BLaER1 (cell line): ENCODE data around the gene OR8G5.

ENCODE experiments used
- H3K27ac ChIP-seq: shearing (Covaris generic); formaldehyde crosslinking; 2 replicates; pipeline ENCODE4 v1.8.1; 2022
- H3K27me3 ChIP-seq: shearing (Covaris generic); formaldehyde crosslinking; 2 replicates; pipeline ENCODE4 v1.8.1; 2022
- H3K36me3 ChIP-seq: shearing (Covaris generic); formaldehyde crosslinking; 2 replicates; pipeline ENCODE4 v1.8.1; 2022
- H3K4me1 ChIP-seq: shearing (Covaris generic); formaldehyde crosslinking; 2 replicates; pipeline ENCODE4 v1.8.1; 2022
- H3K4me2 ChIP-seq: shearing (Covaris generic); formaldehyde crosslinking; 2 replicates; pipeline ENCODE4 v1.8.1; 2022
- H3K4me3 ChIP-seq: shearing (Covaris generic); formaldehyde crosslinking; 2 replicates; pipeline ENCODE4 v1.8.1; 2022
- H3K9ac ChIP-seq: shearing (Covaris generic); formaldehyde crosslinking; 2 replicates; pipeline ENCODE4 v1.8.1; 2022
- H3K9me3 ChIP-seq: shearing (Covaris generic); formaldehyde crosslinking; 2 replicates; pipeline ENCODE4 v1.8.1; 2022
- H4K20me1 ChIP-seq: shearing (Covaris generic); formaldehyde crosslinking; 2 replicates; pipeline ENCODE4 v1.8.1; 2022
- Cebpa-rat ChIP-seq: shearing (Covaris generic); IDR thresholded peaks from 2 replicates; pipeline ENCODE4 v1.8.1; 2022

OR8G5 gene

DNA sequence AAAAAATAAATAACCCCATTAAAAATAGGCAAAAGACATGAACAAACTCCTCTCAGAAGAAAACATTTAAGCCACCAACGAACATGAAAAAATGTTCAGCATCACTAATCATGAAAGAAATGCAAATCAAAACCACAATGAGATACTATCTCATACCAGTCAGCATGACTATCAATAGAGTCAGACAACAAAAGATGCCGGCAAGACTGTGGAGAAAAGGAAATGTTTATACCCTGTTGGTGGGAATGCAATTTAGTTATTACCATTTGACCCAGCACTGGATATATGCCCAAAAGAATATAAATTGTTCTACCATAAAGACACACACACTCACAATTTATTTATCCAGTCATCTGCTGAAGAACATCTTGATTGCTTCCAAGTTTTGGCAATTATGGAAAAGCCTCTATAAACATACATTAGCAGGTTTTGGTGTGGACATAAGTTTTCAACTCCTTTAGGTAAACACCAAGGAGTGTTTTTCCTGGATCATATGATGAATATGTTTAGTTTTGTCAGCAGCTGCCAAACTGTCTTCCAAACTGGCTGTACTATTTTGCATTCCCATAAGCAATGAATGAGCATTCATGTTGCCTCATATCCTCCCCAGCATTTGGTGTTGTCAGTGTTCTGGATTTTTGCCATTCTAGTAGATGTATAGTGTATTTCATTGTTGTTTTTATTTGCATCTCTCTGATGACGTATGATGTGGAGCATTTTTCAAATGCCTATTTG is 29.6 kb downstream of the OR8G5 start:
- no peak for TF ChIP-seq Cebpa-rat
- peaks cover 12% of the 10 kb centered on the region for H3K4me1 ChIP-seq
- peaks cover 21% of the 10 kb centered on the region for H3K9me3 ChIP-seq
- no peak overlapping the region for H3K27ac ChIP-seq
- no peak overlapping the region for H3K4me3 ChIP-seq
- H3K36me3 ChIP-seq: no peaks in the 10 kb centered on the region
- H3K9ac ChIP-seq: no peak overlapping the region
- peak overlapping the region; percentile 18; the same call in 1 of the 2 replicates for H3K4me2 ChIP-seq
- H3K27me3 ChIP-seq: no peaks in the 10 kb centered on the region
- H4K20me1 ChIP-seq: no peaks in the 10 kb centered on the region

DNA sequence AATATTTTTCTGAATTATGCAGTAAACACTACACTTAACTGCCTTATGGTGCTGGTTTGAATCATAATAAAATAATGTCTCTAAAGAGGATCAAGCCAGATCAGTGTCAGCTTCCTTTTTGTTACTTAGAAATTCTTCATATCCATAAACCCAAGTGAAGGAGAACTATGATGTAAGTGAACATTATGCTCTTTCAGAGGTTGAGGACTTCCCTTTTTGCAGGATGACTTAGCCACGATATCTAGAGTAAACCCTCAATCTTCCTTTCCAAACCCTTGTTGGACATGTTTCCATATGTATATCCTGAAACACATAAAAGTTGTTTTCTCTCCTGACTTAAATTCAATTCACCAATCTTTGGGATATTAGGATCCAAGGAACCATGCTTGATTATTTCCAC is 38.5 kb downstream of the OR8G5 start:
- no peaks in the 10 kb centered on the region for H3K27me3 ChIP-seq

DNA sequence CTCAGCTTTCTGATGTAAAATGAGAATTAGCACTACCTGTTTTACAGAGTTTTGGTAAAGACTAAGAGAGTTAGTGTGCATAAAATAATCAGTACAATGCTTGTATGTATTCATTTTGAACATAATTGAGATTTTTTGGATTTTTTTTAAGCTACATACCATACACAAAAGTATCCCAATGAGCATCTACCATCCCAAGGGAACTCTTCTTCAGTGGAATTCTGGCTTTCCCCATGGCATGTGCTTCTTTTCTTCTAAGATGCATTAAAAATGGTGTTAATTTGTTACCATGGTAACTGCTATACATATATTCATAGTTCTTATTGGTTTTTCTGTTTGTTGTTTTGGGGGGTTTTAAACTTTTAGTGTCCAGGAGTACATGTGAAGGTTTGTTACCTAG is 39.8 kb downstream of the OR8G5 start:
- Histone ChIP-seq H3K9me3 (no peaks in the 10 kb centered on the region), H3K36me3 (no peaks in the 10 kb centered on the region), H3K4me1 (no peaks in the 10 kb centered on the region), H3K4me2 (no peak overlapping the region), H3K4me3 (no peak overlapping the region), H3K27me3 (no peaks in the 10 kb centered on the region), H4K20me1 (no peaks in the 10 kb centered on the region), H3K9ac (no peak overlapping the region), H3K27ac (no peak overlapping the region)
- no peak for TF ChIP-seq Cebpa-rat

More for the DNA sequence above, 38.5 kb downstream of the OR8G5 start:
- Histone ChIP-seq H3K27ac (no peak overlapping the region), H3K9ac (no peak overlapping the region), H3K9me3 (no peaks in the 10 kb centered on the region), H3K4me1 (no peaks in the 10 kb centered on the region), H3K36me3 (no peaks in the 10 kb centered on the region), H3K4me3 (no peak overlapping the region), H4K20me1 (no peaks in the 10 kb centered on the region), H3K4me2 (no peak overlapping the region)
- no peak for TF ChIP-seq Cebpa-rat

DNA sequence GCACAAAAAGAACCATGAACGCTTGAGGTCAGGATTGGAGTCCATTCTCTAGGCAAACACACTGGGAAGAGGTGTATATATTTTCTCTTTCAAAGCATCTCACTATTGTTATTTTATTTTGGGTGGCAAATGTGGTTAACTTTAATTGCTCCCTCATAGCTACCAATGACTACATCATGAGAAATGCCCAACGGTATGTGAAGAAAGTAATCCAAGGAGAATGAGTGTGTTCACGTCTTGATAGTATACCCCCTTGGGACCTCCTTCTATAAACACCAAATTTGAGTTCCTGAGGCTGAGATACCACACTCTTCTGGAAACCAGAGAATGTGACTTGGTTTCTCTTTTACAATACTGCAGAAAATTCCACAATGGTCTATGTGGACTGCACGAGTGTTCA is 41.7 kb downstream of the OR8G5 start:
- H3K36me3 ChIP-seq: no peaks in the 10 kb centered on the region
- no peak overlapping the region for H3K4me2 ChIP-seq
- H3K27ac ChIP-seq: no peak overlapping the region
- no peaks in the 10 kb centered on the region for H3K9me3 ChIP-seq
- H3K4me1 ChIP-seq: no peaks in the 10 kb centered on the region
- H4K20me1 ChIP-seq: no peaks in the 10 kb centered on the region
- no peak overlapping the region for H3K9ac ChIP-seq
- TF ChIP-seq Cebpa-rat: no peak
- no peak overlapping the region for H3K4me3 ChIP-seq
- H3K27me3 ChIP-seq: no peaks in the 10 kb centered on the region

DNA sequence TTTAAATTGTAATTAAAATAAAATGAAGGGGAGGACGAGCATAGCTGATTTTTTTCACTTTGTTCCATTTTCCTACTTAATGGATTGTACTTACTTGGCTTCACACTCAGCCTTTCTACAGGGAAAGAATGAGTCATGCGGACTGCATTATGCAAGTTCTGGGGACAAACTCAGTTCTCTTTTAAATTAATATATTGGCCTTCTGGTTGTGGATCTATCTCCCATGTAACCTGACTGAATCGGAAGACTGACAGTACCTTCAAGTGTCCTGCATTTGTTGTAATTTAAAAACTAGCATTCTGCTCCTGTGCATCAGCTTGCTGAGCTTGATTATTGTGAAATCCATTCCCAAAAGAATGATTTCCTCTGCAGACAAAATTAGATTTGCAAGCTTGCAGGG is 45.4 kb downstream of the OR8G5 start:
- Histone ChIP-seq H3K9me3 (no peaks in the 10 kb centered on the region), H3K9ac (no peak overlapping the region), H3K4me2 (no peak overlapping the region), H3K36me3 (no peaks in the 10 kb centered on the region), H3K4me3 (no peak overlapping the region), H3K27ac (no peak overlapping the region), H3K27me3 (no peaks in the 10 kb centered on the region), H4K20me1 (no peaks in the 10 kb centered on the region), H3K4me1 (no peaks in the 10 kb centered on the region)
- TF ChIP-seq Cebpa-rat: no peak

DNA sequence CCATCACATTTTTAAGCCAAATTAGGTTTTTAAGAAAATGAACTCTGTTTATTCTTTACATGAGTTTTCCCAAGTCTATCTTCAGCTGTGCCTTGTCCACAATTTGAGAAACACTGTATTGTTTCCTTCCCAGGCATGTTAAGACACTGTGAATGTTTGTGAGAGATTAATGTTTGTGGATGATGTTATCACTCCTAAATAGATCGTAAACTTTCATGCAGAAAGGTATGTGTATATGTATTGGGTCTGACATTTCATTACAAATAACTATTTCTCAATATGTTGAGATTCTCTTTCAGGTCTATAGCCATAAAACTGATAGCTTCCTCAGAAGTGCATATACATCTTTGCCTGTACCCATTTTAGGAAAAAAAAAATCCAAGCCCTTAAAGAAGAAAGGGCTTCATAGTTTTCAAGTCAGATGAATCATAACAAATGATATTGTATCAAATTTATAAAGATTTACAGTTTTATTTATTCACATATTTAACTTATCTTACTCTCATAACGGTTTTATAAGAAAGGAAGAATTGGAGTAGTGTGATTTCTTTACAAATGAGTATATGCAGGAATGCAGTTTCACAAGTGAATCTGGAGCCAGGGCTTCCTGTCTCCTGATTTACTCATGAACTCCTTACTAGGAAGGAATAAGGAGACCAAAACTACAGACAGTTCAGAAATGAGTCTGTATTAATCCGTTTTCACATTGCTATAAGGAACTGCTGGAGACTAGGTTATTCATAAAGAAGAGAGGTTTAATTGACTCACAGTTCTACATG is 46.4 kb downstream of the OR8G5 start:
- H4K20me1 ChIP-seq: no peaks in the 10 kb centered on the region
- no peak for TF ChIP-seq Cebpa-rat
- no peak overlapping the region for H3K4me2 ChIP-seq
- no peaks in the 10 kb centered on the region for H3K4me1 ChIP-seq
- no peaks in the 10 kb centered on the region for H3K36me3 ChIP-seq
- H3K9me3 ChIP-seq: no peaks in the 10 kb centered on the region
- H3K9ac ChIP-seq: no peak overlapping the region
- H3K27ac ChIP-seq: no peak overlapping the region
- H3K4me3 ChIP-seq: no peak overlapping the region
- no peaks in the 10 kb centered on the region for H3K27me3 ChIP-seq

DNA sequence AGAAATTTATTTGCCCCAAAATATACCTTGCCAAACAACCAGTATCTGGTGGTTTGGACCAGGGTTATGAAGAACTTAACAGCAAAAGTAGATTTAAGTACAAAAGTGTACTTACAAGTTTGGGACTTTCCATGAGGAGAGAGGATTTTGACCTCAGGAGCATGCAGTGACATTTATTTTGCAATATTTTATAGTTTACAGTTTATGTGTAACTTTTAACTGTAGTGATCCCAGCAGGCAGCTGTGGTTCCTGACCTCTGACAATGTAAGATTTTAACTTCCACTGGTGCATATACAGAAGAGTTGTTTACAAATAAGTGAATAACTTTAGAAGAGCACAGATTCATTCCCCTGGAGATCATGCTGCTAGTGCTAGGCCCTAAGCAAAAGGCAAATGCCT is 50.9 kb downstream of the OR8G5 start:
- Histone ChIP-seq H3K4me1 (no peaks in the 10 kb centered on the region), H3K4me2 (no peak overlapping the region), H3K27ac (no peak overlapping the region), H3K36me3 (no peaks in the 10 kb centered on the region), H3K4me3 (no peak overlapping the region), H4K20me1 (no peaks in the 10 kb centered on the region), H3K9ac (no peak overlapping the region), H3K27me3 (no peaks in the 10 kb centered on the region), H3K9me3 (no peaks in the 10 kb centered on the region)
- no peak for TF ChIP-seq Cebpa-rat

DNA sequence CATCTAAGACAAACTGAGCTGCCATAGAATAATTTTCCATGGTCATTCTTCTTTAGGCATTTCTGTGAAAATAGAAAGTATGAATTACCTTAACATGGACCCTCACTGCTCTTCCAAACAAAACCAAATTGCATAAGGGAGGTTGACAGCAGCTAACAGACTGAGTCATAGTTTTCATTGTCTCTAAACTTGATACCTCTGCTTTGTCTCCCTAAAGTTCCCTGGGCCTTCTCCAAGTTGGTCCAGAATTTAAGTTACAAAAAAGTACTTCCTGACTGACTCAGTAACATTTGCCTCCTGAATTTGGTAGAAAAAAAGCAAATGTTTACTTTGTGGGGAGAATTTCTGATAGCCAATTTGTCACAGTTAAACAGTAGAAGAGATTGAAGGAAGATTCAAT is 54.5 kb downstream of the OR8G5 start:
- no peaks in the 10 kb centered on the region for H3K27me3 ChIP-seq
- H3K9me3 ChIP-seq: no peaks in the 10 kb centered on the region
- H3K9ac ChIP-seq: no peak overlapping the region
- no peak overlapping the region for H3K4me3 ChIP-seq
- no peak overlapping the region for H3K27ac ChIP-seq
- no peaks in the 10 kb centered on the region for H3K36me3 ChIP-seq
- no peaks in the 10 kb centered on the region for H4K20me1 ChIP-seq
- no peak overlapping the region for H3K4me2 ChIP-seq
- TF ChIP-seq Cebpa-rat: no peak
- no peaks in the 10 kb centered on the region for H3K4me1 ChIP-seq

DNA sequence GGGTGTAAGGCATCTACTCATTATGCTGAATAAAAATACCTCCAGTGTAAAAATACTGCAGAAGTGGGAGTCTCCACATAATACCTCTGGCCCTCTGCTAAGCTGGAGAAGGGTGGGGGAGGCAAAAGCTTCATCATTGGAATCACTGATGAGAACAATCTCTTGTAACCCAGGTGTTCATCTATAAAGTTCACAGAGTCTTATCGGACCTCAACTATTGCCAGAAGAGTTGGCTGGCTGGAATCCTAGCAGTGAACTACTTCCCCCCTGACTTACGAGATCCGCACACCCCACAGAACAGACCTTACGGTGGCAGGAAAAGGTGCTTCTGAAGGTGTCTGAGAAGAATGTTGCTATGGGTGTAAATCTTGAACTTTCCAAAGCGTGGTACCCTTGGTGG is 55.1 kb downstream of the OR8G5 start:
- H3K4me2 ChIP-seq: no peak overlapping the region
- no peak overlapping the region for H3K27ac ChIP-seq
- H3K27me3 ChIP-seq: no peaks in the 10 kb centered on the region
- H3K4me3 ChIP-seq: no peak overlapping the region
- no peaks in the 10 kb centered on the region for H3K9me3 ChIP-seq
- no peaks in the 10 kb centered on the region for H3K4me1 ChIP-seq
- no peaks in the 10 kb centered on the region for H4K20me1 ChIP-seq
- H3K36me3 ChIP-seq: no peaks in the 10 kb centered on the region
- no peak for TF ChIP-seq Cebpa-rat
- H3K9ac ChIP-seq: no peak overlapping the region

DNA sequence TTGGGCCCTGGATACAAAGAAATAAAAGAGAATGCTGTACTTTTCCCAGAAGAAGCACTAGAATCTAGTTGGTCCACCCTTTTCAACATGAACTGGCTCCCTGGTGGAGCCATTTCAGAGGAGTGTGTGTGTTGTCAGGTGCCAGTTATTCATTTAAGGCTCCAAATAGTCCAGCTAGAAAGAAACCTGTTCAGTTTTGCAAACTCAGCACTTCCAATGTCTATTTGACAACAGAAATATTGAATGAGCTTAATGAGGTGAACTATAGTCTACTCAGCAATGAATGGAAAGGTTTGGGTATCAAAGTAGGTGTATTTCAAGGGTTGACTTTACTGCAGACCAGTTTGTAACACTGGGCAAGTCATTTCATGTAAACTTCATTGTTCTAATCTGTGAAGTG is 55.5 kb downstream of the OR8G5 start:
- no peak overlapping the region for H3K4me2 ChIP-seq
- no peak overlapping the region for H3K9ac ChIP-seq
- no peaks in the 10 kb centered on the region for H3K36me3 ChIP-seq
- no peaks in the 10 kb centered on the region for H3K4me1 ChIP-seq
- no peak overlapping the region for H3K4me3 ChIP-seq
- no peaks in the 10 kb centered on the region for H3K27me3 ChIP-seq
- no peaks in the 10 kb centered on the region for H3K9me3 ChIP-seq
- no peak overlapping the region for H3K27ac ChIP-seq
- no peak for TF ChIP-seq Cebpa-rat
- no peaks in the 10 kb centered on the region for H4K20me1 ChIP-seq
